SJSA1 (cell line): Measurements from ENCODE around the gene MRTFA. TPM values are rescaled to one million over a fixed set of nuclear protein-coding genes. Genes with fewer than 3 reads are reported as not detected.
"Not testable (repeated sequence)": the region's sequence is repeated elsewhere in the genome, so short reads cannot be mapped to it uniquely, and the experiment has no call there.

Source experiments
- DNase-seq, 2 experiments: peaks; one replicate each; pipeline ENCODE4 v3.0.0-alpha.2; 2015 to 2020; ENCODE audit warnings: low spot score in 2 of 2, low read depth in 1 of 2
- H3K27ac ChIP-seq: fragments of 250-450 bp; sonication (Bioruptor Pico); 2 replicates; pipeline ENCODE4 v1.5.1; 2020; ENCODE audit warnings: mild to moderate bottlenecking, moderate library complexity
- H3K27me3 ChIP-seq: fragments of 250-450 bp; sonication (Bioruptor Pico); replicated peaks from 2 replicates; pipeline ENCODE4 v1.5.1; 2020; ENCODE audit warnings: mild to moderate bottlenecking, moderate library complexity
- H3K36me3 ChIP-seq: fragments of 250-450 bp; sonication (Bioruptor Pico); 2 replicates; pipeline ENCODE4 v1.5.1; 2020; ENCODE audit warnings: mild to moderate bottlenecking
- H3K4me1 ChIP-seq: fragments of 250-450 bp; sonication (Bioruptor Pico); replicated peaks from 2 replicates; pipeline ENCODE4 v1.6.1; 2021; ENCODE audit warnings: mild to moderate bottlenecking
- H3K4me3 ChIP-seq: fragments of 250-450 bp; sonication (Bioruptor Pico); 2 replicates; pipeline ENCODE4 v1.5.1; 2020; ENCODE audit warnings: mild to moderate bottlenecking
- H3K9me3 ChIP-seq: fragments of 250-450 bp; sonication (Bioruptor Pico); replicated peaks from 2 replicates; pipeline ENCODE4 v1.5.1; 2020; ENCODE audit warnings: mild to moderate bottlenecking
- total RNA-seq: library from RNA; depleted of rRNA; stranded (reverse); fragments of >200 nt; shearing (Covaris generic); gene quantifications from 2 replicates; pipeline ENCODE4 v1.2.3, GENCODE V29; 2014

MRTFA gene
- total RNA-seq, 1 experiment from 2014 or later, result 27.8 TPM

- no peak overlapping the region for H3K4me3 ChIP-seq
- no peak for DNase-seq
- no peaks in the 10 kb centered on the region; the same call in 1 of the 2 replicates for H3K9me3 ChIP-seq
- H3K27ac ChIP-seq, result no peak overlapping the region
- peaks cover 16% of the 10 kb centered on the region for H3K4me1 ChIP-seq
- H3K36me3 ChIP-seq, result peaks cover 11% of the 10 kb centered on the region; the same call in 1 of the 2 replicates
- H3K27me3 ChIP-seq, result no peaks in the 10 kb centered on the region
These were observed 42.9 kb downstream of the MRTFA start for GRCh38 chr22:40593460-40594273.

- no peak overlapping the region for H3K4me3 ChIP-seq
- no peak overlapping the region for H3K27ac ChIP-seq
- no peak for DNase-seq
- H3K4me1 ChIP-seq, result peaks cover 6% of the 10 kb centered on the region
- H3K9me3 ChIP-seq, result no peaks in the 10 kb centered on the region; the same call in 1 of the 2 replicates
- H3K27me3 ChIP-seq, result no peaks in the 10 kb centered on the region
- H3K36me3 ChIP-seq, result peaks cover 13% of the 10 kb centered on the region; the same call in 1 of the 2 replicates
These were observed 44.0 kb downstream of the MRTFA start for GRCh38 chr22:40592352-40593113.

GRCh38 chr22:40588726-40589125 is 47.8 kb downstream of the MRTFA start:
- Histone ChIP-seq H3K4me1 (no peaks in the 10 kb centered on the region), H3K27me3 (no peaks in the 10 kb centered on the region), H3K4me3 (no peak overlapping the region), H3K9me3 (no peaks in the 10 kb centered on the region; the same call in 1 of the 2 replicates), H3K27ac (no peak overlapping the region), H3K36me3 (peaks cover 27% of the 10 kb centered on the region)
- no peak for DNase-seq

DNA sequence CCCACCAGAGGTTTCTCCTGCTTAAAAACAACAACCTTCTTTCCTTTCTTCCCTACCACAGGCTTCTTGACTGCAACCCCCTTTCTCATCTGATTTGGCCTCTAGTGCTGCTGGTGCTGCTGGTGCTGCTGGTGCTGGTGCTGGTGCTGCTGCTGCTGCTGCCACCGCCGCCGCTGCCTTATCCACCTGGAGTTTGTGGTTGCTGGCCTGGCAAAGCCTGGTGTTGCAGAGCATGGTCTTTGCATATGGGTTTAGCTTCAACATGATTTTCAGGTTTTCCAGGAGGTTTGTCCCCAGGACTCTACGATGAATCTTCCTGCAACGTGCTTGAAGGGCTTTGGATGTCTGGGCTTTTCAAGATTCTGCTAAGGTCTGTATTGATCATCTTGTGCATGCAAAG is 49.7 kb downstream of the MRTFA start:
- no peak overlapping the region for H3K4me3 ChIP-seq
- peaks cover 33% of the 10 kb centered on the region for H3K36me3 ChIP-seq
- no peak overlapping the region for H3K27ac ChIP-seq
- no peak for DNase-seq
- H3K27me3 ChIP-seq, result no peaks in the 10 kb centered on the region
- no peaks in the 10 kb centered on the region for H3K4me1 ChIP-seq
- no peaks in the 10 kb centered on the region; the same call in 1 of the 2 replicates for H3K9me3 ChIP-seq

DNA sequence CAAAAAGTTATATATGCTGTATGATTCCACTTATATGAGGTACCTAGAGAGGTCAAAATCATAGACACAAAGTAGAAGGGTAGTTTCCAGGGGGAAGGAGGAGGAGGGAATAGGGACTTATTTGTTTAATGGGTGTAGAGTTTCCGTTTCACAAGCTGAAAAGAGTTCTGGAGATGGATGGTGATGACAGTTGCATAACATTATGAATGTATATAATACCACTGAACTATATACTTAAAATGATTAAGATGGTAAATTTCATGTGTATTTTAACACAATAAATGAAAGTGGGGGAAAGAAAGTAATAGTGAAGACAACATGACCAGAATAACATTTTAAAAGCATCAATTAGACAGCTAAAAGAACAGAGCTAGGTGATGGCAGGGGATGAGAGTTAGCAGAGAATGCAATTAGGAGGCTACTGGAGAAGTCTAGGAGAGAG is 51.2 kb downstream of the MRTFA start:
- no peak for DNase-seq
- Histone ChIP-seq H3K27ac (no peak overlapping the region), H3K4me1 (no peaks in the 10 kb centered on the region), H3K27me3 (no peaks in the 10 kb centered on the region), H3K4me3 (no peak overlapping the region), H3K9me3 (no peaks in the 10 kb centered on the region; the same call in 1 of the 2 replicates), H3K36me3 (peaks cover 33% of the 10 kb centered on the region)

GRCh38 chr22:40584766-40585165 is 51.8 kb downstream of the MRTFA start:
- H3K27me3 ChIP-seq, DNase-seq, H3K27ac ChIP-seq, H3K9me3 ChIP-seq, H3K4me1 ChIP-seq, H3K4me3 ChIP-seq: not testable (repeated sequence)
- peaks cover 33% of the 10 kb centered on the region for H3K36me3 ChIP-seq

- H3K4me1 ChIP-seq, result no peaks in the 10 kb centered on the region
- H3K4me3 ChIP-seq, result no peak overlapping the region
- peaks cover 25% of the 10 kb centered on the region for H3K36me3 ChIP-seq
- no peaks in the 10 kb centered on the region; the same call in 1 of the 2 replicates for H3K9me3 ChIP-seq
- no peaks in the 10 kb centered on the region for H3K27me3 ChIP-seq
- no peak for DNase-seq
- H3K27ac ChIP-seq, result no peak overlapping the region
These were observed 53.3 kb downstream of the MRTFA start for GRCh38 chr22:40583053-40583741.

- Histone ChIP-seq H3K9me3 (no peaks in the 10 kb centered on the region; the same call in 1 of the 2 replicates), H3K27me3 (no peaks in the 10 kb centered on the region), H3K4me1 (no peaks in the 10 kb centered on the region), H3K27ac (no peak overlapping the region), H3K4me3 (no peak overlapping the region), H3K36me3 (peaks cover 22% of the 10 kb centered on the region)
- no peak for DNase-seq
These were observed 54.5 kb downstream of the MRTFA start for GRCh38 chr22:40582063-40582462.

DNA sequence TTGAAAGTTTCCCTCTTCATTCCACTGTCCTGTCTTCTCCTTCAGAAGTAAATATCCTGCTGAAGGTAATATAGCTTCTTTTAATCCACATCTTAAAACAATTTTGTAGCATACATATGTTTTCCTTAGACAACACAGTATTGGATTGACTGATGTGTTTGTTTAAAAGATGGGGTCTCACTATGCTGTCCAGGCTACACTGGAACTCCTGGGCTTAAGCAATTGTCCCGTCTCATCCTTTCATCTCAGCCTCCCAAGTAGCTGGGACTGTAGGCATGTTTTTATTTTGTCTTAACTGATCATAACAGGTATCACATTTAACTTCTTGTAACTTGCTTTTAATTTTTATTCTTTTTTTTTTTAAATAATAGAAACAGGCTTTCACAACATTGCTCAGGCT is 55.9 kb downstream of the MRTFA start:
- no peak for DNase-seq
- no peak overlapping the region for H3K27ac ChIP-seq
- H3K4me1 ChIP-seq, result no peaks in the 10 kb centered on the region
- H3K4me3 ChIP-seq, result no peak overlapping the region
- H3K36me3 ChIP-seq, result peaks cover 12% of the 10 kb centered on the region; the same call in 1 of the 2 replicates
- no peaks in the 10 kb centered on the region for H3K27me3 ChIP-seq
- H3K9me3 ChIP-seq, result no peaks in the 10 kb centered on the region; the same call in 1 of the 2 replicates

DNA sequence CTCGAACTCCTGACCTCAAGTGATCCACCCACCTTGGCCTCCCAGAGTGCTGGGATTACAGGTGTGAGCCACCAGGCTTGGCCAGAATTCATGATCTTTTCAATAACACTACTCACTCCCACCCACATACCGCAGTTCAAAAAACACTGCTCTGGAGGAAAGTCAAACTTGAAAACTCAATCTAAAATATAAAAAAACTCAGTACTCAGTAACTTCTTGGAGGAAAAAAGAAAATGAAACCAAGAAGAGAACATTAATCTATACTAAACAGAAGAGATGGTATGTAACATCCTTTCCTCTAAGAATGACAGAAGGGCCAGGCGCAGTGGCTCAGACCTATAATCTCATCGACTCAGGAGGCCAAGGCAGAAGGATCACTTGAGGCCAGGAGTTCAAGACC is 58.3 kb downstream of the MRTFA start:
- no peak for DNase-seq
- Histone ChIP-seq H3K9me3 (no peaks in the 10 kb centered on the region; the same call in 1 of the 2 replicates), H3K4me3 (no peak overlapping the region), H3K4me1 (no peaks in the 10 kb centered on the region), H3K27me3 (no peaks in the 10 kb centered on the region), H3K36me3 (peaks cover 6% of the 10 kb centered on the region; the same call in 1 of the 2 replicates), H3K27ac (no peak overlapping the region)

DNA sequence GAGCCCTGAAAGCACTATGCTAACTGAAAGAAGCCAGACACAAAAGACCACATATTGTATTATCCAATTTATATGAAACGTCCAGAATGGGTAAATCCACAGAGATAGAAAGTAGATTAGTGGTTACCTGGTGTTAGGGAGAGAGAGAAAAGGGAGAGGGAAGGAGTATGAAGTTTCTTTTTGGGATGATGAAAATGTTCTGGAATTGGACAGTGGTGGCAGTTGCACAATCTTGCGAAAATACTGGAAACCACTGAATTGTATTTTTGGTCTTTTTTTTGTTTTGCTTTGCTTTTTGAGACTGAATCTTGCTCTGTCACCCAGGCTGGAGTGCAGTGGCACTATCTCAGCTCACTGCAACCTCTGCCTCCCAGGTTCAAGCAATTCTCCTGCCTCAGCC is 63.5 kb downstream of the MRTFA start:
- DNase-seq, result no peak
- no peaks in the 10 kb centered on the region for H3K9me3 ChIP-seq
- H3K27ac ChIP-seq, result no peak overlapping the region
- H3K36me3 ChIP-seq, result peaks cover 3% of the 10 kb centered on the region; the same call in 1 of the 2 replicates
- H3K27me3 ChIP-seq, result no peaks in the 10 kb centered on the region
- H3K4me3 ChIP-seq, result no peak overlapping the region
- peaks cover 3% of the 10 kb centered on the region; the same call in 1 of the 2 replicates for H3K4me1 ChIP-seq

GRCh38 chr22:40571887-40572286 is 64.6 kb downstream of the MRTFA start:
- no peak overlapping the region for H3K27ac ChIP-seq

DNA sequence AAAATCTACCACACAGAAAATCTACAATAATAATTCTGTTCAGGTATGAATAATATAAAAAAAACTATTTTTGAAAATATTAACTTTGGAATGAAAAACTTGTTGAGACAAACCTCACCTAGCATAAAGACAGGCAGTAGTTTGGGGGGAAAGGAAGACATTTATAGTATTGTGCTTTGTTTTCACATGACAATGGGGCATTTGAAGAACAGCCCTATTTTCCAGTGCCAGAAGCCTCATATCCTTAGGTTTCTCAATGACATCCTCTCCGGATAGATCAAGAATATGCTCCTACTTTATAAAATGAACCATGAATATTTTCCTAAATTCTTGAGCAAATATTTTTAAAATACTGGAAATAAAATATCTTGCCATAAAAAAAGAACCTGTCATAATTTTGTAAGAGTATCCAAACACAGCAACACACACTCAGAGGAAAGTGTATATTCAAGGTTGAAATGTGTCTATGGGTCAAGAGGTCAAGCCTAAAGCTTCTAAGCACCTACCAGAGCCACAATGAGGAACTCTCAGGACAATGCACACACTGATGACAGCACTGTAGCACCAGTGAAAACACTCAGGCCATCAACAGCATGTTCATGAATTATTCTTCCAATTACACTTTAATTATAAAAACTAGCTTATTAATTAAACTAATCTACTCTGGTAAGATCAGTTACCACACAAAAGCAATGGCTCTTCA is 68.7 kb downstream of the MRTFA start:
- no peaks in the 10 kb centered on the region for H3K27me3 ChIP-seq
- H3K36me3 ChIP-seq, result peaks cover 3% of the 10 kb centered on the region; the same call in 1 of the 2 replicates
- H3K4me1 ChIP-seq, result peaks cover 13% of the 10 kb centered on the region
- H3K27ac ChIP-seq, result no peak overlapping the region
- DNase-seq, result no peak
- H3K4me3 ChIP-seq, result no peak overlapping the region
- no peaks in the 10 kb centered on the region for H3K9me3 ChIP-seq

More at GRCh38 chr22:40571887-40572286, 64.6 kb downstream of the MRTFA start:
- peaks cover 3% of the 10 kb centered on the region; the same call in 1 of the 2 replicates for H3K36me3 ChIP-seq
- H3K4me3 ChIP-seq, result no peak overlapping the region
- H3K27me3 ChIP-seq, result no peaks in the 10 kb centered on the region
- no peak for DNase-seq
- H3K4me1 ChIP-seq, result peaks cover 11% of the 10 kb centered on the region
- no peaks in the 10 kb centered on the region for H3K9me3 ChIP-seq
